OCI-LY1 (cell line): Measurements from ENCODE around the gene TTC3.

Experiments
- H2AFZ ChIP-seq: fragments of 200-600 bp; sonication (generic), shearing (Covaris generic); 2 replicates; pipeline ENCODE4 v1.6.0; 2014; ENCODE audit warnings: antibody characterized with exemption, mild to moderate bottlenecking, low read length
- H3F3A ChIP-seq: fragments of 200-600 bp; sonication (generic), shearing (Covaris generic); 2 replicates; pipeline ENCODE4 v1.6.0; 2014; ENCODE audit warnings: mild to moderate bottlenecking, antibody characterized with exemption, low read length, moderate library complexity; ENCODE audit not compliant: insufficient read depth
- H3K27ac ChIP-seq: fragments of 200-600 bp; sonication (generic); 2 replicates; pipeline ENCODE4 v1.5.1; 2014; ENCODE audit warnings: low read length, mixed run types, mild to moderate bottlenecking, low read depth; ENCODE audit not compliant: poor library complexity, severe bottlenecking
- H3K27me3 ChIP-seq: fragments of 200-600 bp; sonication (generic); 2 replicates; pipeline ENCODE4 v1.6.0; 2014; ENCODE audit warnings: antibody characterized with exemption, mild to moderate bottlenecking, low read length, moderate library complexity; ENCODE audit not compliant: insufficient read depth
- H3K36me3 ChIP-seq: fragments of 200-600 bp; sonication (generic); 2 replicates; pipeline ENCODE4 v1.6.1; 2014; ENCODE audit warnings: mild to moderate bottlenecking, antibody characterized with exemption, low read length, moderate library complexity, mixed read lengths; ENCODE audit not compliant: insufficient read depth
- H3K4me1 ChIP-seq: fragments of 200-600 bp; sonication (generic); 2 replicates; pipeline ENCODE4 v1.5.1; 2014; ENCODE audit warnings: mild to moderate bottlenecking, low read length, moderate library complexity; ENCODE audit not compliant: insufficient read depth, severe bottlenecking
- H3K4me2 ChIP-seq: fragments of 200-600 bp; sonication (generic), shearing (Covaris generic); 2 replicates; pipeline ENCODE4 v1.6.1; 2014; ENCODE audit warnings: low read length
- H3K4me3 ChIP-seq: fragments of 200-600 bp; sonication (generic); 2 replicates; pipeline ENCODE4 v1.5.1; 2014; ENCODE audit warnings: low read length, low read depth, mild to moderate bottlenecking, mixed read lengths; ENCODE audit not compliant: poor library complexity, severe bottlenecking
- H3K79me2 ChIP-seq: fragments of 200-600 bp; shearing (Covaris generic); 2 replicates; pipeline ENCODE4 v1.6.1; 2016; ENCODE audit warnings: mixed run types, low read length, mixed read lengths; ENCODE audit not compliant: insufficient read depth
- H3K9ac ChIP-seq: fragments of 200-600 bp; sonication (generic), shearing (Covaris generic); 2 replicates; pipeline ENCODE4 v1.6.1; 2014; ENCODE audit warnings: mild to moderate bottlenecking, low read length, mixed read lengths
- H3K9me2 ChIP-seq: fragments of 200-600 bp; sonication (generic), shearing (Covaris generic); 2 replicates; pipeline ENCODE4 v1.6.1; 2014; ENCODE audit warnings: low read depth, mild to moderate bottlenecking, low read length, mixed read lengths
- H3K9me3 ChIP-seq: fragments of 200-600 bp; shearing (Covaris generic); 2 replicates; pipeline ENCODE4 v1.6.1; 2014; ENCODE audit warnings: low read length, mixed read lengths
- H4K20me1 ChIP-seq: fragments of 200-600 bp; sonication (generic), shearing (Covaris generic); 2 replicates; pipeline ENCODE4 v1.6.0; 2016; ENCODE audit warnings: mild to moderate bottlenecking, low read length; ENCODE audit not compliant: insufficient read depth
- CTCF ChIP-seq: fragments of 200-600 bp; sonication (generic), shearing (Covaris generic); IDR thresholded peaks from 2 replicates; pipeline ENCODE4 v1.5.1; 2017; ENCODE audit warnings: mild to moderate bottlenecking, antibody characterized with exemption, low read length, moderate library complexity, mixed read lengths
- EZH2 ChIP-seq: fragments of 200-600 bp; sonication (generic), shearing (Covaris generic); IDR thresholded peaks from 2 replicates; pipeline ENCODE4 v1.8.0; 2017; ENCODE audit warnings: borderline replicate concordance, mixed run types, mild to moderate bottlenecking, antibody characterized with exemption, low read length, moderate library complexity, mixed read lengths

The TTC3 gene

DNA sequence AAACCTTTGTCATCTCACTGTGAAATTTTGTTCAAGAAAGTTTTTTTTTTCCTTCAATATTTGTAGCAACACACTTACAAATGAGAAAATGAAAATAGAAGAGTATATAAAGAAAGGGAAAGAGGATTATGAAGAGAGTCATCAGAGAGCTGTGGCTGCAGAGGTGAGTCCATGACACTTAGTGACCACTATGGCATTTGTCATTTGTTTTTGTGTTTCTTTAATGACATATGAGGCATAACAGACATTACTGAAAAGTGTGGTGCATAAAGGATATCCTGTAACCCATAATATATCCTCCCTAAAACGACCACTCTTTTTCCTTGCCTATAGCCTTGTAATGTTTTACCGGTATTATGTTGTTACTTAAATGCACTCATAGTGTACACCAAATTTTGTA is 113.9 kb downstream of the TTC3 start:
- Histone ChIP-seq H3K9me2 (no peaks in the 10 kb centered on the region), H3K27me3 (no peaks in the 10 kb centered on the region), H3K79me2 (no peaks in the 10 kb centered on the region), H3K9me3 (no peaks in the 10 kb centered on the region), H2AFZ (no peak overlapping the region), H3K4me3 (no peak overlapping the region), H3K4me2 (no peak overlapping the region), H3K9ac (no peak overlapping the region), H3F3A (no peaks in the 10 kb centered on the region), H3K36me3 (peaks cover 66% of the 10 kb centered on the region), H3K4me1 (no peaks in the 10 kb centered on the region), H3K27ac (no peak overlapping the region), H4K20me1 (no peaks in the 10 kb centered on the region)
- TF ChIP-seq EZH2 = no peak
- TF ChIP-seq CTCF = no peak

DNA sequence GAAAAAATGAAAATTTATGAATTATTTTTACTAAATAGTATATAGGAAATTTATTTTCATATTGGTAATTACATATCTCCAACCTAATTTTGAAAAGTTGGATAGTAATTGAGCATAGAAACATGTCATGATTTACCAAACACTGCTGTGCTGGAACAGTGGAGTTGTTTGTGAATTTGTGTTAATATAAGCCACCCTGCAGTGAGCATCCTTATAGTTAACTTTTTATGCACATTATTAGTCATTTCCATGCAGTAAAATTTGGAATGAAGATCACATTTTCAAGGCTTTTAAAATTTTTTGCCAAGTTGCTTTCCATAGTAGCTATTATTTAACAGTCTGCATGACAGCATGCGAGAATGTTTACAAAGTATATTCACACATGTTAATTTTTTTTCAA is 115.8 kb downstream of the TTC3 start:
- Histone ChIP-seq H3K27me3 (no peaks in the 10 kb centered on the region), H3K36me3 (peaks cover 65% of the 10 kb centered on the region), H3K4me2 (no peak overlapping the region), H3K9ac (no peak overlapping the region), H3K9me2 (no peaks in the 10 kb centered on the region), H3K27ac (no peak overlapping the region), H2AFZ (no peak overlapping the region), H3K4me1 (no peaks in the 10 kb centered on the region), H4K20me1 (no peaks in the 10 kb centered on the region), H3F3A (no peaks in the 10 kb centered on the region), H3K9me3 (no peaks in the 10 kb centered on the region), H3K79me2 (no peaks in the 10 kb centered on the region), H3K4me3 (no peak overlapping the region)
- TF ChIP-seq EZH2 = no peak
- TF ChIP-seq CTCF = no peak

DNA sequence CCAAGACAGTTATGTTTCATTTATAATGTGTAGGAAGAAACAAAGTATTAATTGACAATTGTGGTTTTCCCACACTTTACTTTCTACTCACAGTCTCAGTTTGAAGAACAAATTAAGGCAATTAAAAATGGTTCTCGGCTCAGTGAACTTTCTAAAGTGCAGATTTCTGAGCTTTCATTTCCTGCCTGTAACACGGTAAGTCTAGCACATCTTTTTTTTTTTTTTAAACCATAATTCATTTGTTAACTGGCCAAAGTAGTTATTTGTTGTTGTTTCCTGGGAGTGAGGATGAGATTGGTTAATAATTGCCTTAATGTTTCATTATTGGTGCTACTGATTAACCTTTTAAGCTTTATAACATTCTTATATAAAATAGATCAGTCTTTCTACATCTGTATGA is 119.0 kb downstream of the TTC3 start:
- no peak overlapping the region for H3K9ac ChIP-seq
- no peaks in the 10 kb centered on the region for H3K27me3 ChIP-seq
- no peaks in the 10 kb centered on the region for H4K20me1 ChIP-seq
- H3K4me1 ChIP-seq = no peaks in the 10 kb centered on the region
- H3K9me2 ChIP-seq = no peaks in the 10 kb centered on the region
- H3K4me2 ChIP-seq = no peak overlapping the region
- no peaks in the 10 kb centered on the region for H3K79me2 ChIP-seq
- H2AFZ ChIP-seq = no peak overlapping the region
- no peaks in the 10 kb centered on the region for H3K9me3 ChIP-seq
- peaks cover 87% of the 10 kb centered on the region for H3K36me3 ChIP-seq
- H3K4me3 ChIP-seq = no peak overlapping the region
- H3F3A ChIP-seq = no peaks in the 10 kb centered on the region
- no peak for TF ChIP-seq EZH2
- H3K27ac ChIP-seq = no peak overlapping the region

DNA sequence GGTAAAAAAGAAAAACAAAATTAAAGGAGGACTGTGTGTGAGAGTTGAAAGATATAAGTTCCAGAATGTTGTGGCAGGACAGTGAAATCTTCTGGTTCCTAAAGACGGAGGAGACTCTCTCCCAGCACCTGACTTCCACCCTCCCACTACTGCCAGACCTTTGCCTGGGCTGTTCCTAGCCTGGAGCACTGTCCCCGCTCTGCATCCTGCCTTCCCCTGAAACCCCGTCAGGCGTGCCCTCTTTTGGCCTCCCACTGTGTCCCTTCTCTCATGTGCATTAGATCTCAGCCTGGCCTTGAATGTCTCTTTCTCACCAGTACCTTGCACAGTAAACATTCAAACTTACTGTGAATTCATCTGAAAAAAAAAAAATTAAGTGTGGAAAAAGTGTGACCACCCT is 120.0 kb downstream of the TTC3 start:
- no peaks in the 10 kb centered on the region for H3F3A ChIP-seq
- no peaks in the 10 kb centered on the region for H3K4me1 ChIP-seq
- H3K4me3 ChIP-seq = no peak overlapping the region
- no peak overlapping the region for H2AFZ ChIP-seq
- H4K20me1 ChIP-seq = no peaks in the 10 kb centered on the region
- TF ChIP-seq EZH2 (no peak), CTCF (no peak)
- H3K9me3 ChIP-seq = no peaks in the 10 kb centered on the region
- H3K9me2 ChIP-seq = no peaks in the 10 kb centered on the region
- H3K27ac ChIP-seq = no peak overlapping the region
- no peaks in the 10 kb centered on the region for H3K79me2 ChIP-seq
- H3K9ac ChIP-seq = no peak overlapping the region
- H3K36me3 ChIP-seq = peaks cover 87% of the 10 kb centered on the region
- H3K4me2 ChIP-seq = no peak overlapping the region
- H3K27me3 ChIP-seq = no peaks in the 10 kb centered on the region
